GM04503 (cell line): Measurements from ENCODE around the gene MAP3K14.
"Not testable (repeated sequence)": the region's sequence is repeated elsewhere in the genome, so short reads cannot be mapped to it uniquely, and the experiment has no call there.

Experiments used
- DNase-seq: peaks from one replicate; pipeline ENCODE4 v3.0.0-alpha.2; 2012; ENCODE audit warnings: low read depth

Gene MAP3K14

GRCh38 chr17:45258981-45259380 lies 57.8 kb downstream of the MAP3K14 start:
- DNase-seq: no peak

- no peak for DNase-seq
These were observed 59.7 kb downstream of the MAP3K14 start for GRCh38 chr17:45257115-45257514.

- DNase-seq: no peak
These were observed 60.5 kb downstream of the MAP3K14 start for GRCh38 chr17:45256114-45256966.

- no peak for DNase-seq
These were observed 61.5 kb downstream of the MAP3K14 start for GRCh38 chr17:45255358-45255757.

- DNase-seq: no peak
These were observed 62.9 kb downstream of the MAP3K14 start for GRCh38 chr17:45253879-45254278.

- DNase-seq: not testable (repeated sequence)
These were observed 63.6 kb downstream of the MAP3K14 start for GRCh38 chr17:45253237-45253636.

- DNase-seq: no peak
These were observed 64.9 kb downstream of the MAP3K14 start for GRCh38 chr17:45251931-45252330.

- DNase-seq: no peak
These were observed 68.5 kb downstream of the MAP3K14 start for GRCh38 chr17:45248132-45248957.

- no peak for DNase-seq
These were observed 69.2 kb downstream of the MAP3K14 start for GRCh38 chr17:45247429-45248131.

GRCh38 chr17:45246861-45247428 lies 69.9 kb downstream of the MAP3K14 start:
- no peak for DNase-seq

GRCh38 chr17:45246338-45246737 lies 70.5 kb downstream of the MAP3K14 start:
- no peak for DNase-seq

- DNase-seq: no peak
These were observed 71.8 kb downstream of the MAP3K14 start for GRCh38 chr17:45244725-45245656.

GRCh38 chr17:45243750-45244149 lies 73.1 kb downstream of the MAP3K14 start:
- DNase-seq: no peak

GRCh38 chr17:45242029-45242414 lies 74.8 kb downstream of the MAP3K14 start:
- no peak for DNase-seq

- no peak for DNase-seq
These were observed 75.3 kb downstream of the MAP3K14 start for GRCh38 chr17:45241328-45242028.

- DNase-seq: no peak
These were observed 75.9 kb downstream of the MAP3K14 start for GRCh38 chr17:45240905-45241327.

GRCh38 chr17:45238155-45238774 lies 78.6 kb downstream of the MAP3K14 start:
- DNase-seq: no peak

- no peak for DNase-seq
These were observed 79.1 kb downstream of the MAP3K14 start for GRCh38 chr17:45237686-45238085.

GRCh38 chr17:45236282-45236606 lies 80.6 kb downstream of the MAP3K14 start:
- DNase-seq: no peak
